HL-60 (cell line): Measurements from ENCODE around the gene C2orf69.

Experiments
- POLR2AphosphoS5 ChIP-seq: IDR thresholded peaks from 2 replicates; pipeline ENCODE4 v1.6.1; 2012; ENCODE audit warnings: low read depth
- SPI1 ChIP-seq: IDR thresholded peaks from 2 replicates; pipeline ENCODE4 v1.6.1; 2012; ENCODE audit warnings: low read depth, mild to moderate bottlenecking, borderline replicate concordance
- TF ChIP-seq, protein P1 (sequence below): IDR thresholded peaks from one replicate; pipeline ENCODE4 v1.5.1; 2011; ENCODE audit warnings: low read length, control low read depth, inconsistent platforms; ENCODE audit not compliant: insufficient read depth
- TF ChIP-seq, protein P2 (sequence below): IDR thresholded peaks from 2 replicates; pipeline ENCODE4 v1.6.1; 2012; ENCODE audit warnings: low read depth; ENCODE audit not compliant: insufficient replicate concordance

DNA sequence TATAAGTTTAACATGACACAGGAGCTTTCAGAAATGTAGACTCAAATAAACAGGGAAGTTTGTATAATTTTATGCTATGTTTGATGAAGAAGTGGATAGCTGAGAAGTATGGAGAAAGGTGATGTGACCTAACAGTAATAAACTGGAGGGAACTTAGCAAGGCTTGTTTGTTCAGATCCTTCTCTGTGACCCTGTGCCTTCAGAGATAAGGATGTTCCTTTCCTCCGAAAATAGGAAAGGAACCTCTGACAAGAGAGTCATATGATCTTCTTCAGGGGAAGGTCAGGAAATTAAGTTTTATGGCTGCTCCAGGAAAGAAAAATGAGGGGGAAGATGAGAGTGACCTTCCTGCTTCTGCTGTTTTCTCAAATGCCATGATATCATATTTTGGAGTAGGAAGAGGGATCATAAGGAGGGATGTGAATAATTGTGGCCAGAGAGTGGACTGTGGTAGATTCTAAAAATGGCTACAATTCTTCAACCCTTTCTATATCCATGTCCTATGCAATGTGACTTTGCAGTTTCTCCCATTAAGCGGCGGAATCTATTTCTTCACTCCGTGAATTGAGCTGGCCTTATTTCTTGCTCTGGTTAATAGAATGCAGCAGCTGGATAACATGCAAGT is 8.5 kb upstream of the C2orf69 start:
- TF ChIP-seq, protein P1, sequence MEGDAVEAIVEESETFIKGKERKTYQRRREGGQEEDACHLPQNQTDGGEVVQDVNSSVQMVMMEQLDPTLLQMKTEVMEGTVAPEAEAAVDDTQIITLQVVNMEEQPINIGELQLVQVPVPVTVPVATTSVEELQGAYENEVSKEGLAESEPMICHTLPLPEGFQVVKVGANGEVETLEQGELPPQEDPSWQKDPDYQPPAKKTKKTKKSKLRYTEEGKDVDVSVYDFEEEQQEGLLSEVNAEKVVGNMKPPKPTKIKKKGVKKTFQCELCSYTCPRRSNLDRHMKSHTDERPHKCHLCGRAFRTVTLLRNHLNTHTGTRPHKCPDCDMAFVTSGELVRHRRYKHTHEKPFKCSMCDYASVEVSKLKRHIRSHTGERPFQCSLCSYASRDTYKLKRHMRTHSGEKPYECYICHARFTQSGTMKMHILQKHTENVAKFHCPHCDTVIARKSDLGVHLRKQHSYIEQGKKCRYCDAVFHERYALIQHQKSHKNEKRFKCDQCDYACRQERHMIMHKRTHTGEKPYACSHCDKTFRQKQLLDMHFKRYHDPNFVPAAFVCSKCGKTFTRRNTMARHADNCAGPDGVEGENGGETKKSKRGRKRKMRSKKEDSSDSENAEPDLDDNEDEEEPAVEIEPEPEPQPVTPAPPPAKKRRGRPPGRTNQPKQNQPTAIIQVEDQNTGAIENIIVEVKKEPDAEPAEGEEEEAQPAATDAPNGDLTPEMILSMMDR = no peak
- no peak for TF ChIP-seq POLR2AphosphoS5
- TF ChIP-seq, protein P2, sequence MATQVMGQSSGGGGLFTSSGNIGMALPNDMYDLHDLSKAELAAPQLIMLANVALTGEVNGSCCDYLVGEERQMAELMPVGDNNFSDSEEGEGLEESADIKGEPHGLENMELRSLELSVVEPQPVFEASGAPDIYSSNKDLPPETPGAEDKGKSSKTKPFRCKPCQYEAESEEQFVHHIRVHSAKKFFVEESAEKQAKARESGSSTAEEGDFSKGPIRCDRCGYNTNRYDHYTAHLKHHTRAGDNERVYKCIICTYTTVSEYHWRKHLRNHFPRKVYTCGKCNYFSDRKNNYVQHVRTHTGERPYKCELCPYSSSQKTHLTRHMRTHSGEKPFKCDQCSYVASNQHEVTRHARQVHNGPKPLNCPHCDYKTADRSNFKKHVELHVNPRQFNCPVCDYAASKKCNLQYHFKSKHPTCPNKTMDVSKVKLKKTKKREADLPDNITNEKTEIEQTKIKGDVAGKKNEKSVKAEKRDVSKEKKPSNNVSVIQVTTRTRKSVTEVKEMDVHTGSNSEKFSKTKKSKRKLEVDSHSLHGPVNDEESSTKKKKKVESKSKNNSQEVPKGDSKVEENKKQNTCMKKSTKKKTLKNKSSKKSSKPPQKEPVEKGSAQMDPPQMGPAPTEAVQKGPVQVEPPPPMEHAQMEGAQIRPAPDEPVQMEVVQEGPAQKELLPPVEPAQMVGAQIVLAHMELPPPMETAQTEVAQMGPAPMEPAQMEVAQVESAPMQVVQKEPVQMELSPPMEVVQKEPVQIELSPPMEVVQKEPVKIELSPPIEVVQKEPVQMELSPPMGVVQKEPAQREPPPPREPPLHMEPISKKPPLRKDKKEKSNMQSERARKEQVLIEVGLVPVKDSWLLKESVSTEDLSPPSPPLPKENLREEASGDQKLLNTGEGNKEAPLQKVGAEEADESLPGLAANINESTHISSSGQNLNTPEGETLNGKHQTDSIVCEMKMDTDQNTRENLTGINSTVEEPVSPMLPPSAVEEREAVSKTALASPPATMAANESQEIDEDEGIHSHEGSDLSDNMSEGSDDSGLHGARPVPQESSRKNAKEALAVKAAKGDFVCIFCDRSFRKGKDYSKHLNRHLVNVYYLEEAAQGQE = no peak
- TF ChIP-seq SPI1 = no peak
